Activated gamma-delta T cell treated with anti-CD3 and anti-CD28 coated beads, Interleukin-2, amount 50 U/mL, for 16 hours (primary cell): ENCODE results near the gene TTC28.

Experiments used
- DNase-seq: peaks from one replicate; pipeline ENCODE4 v3.0.0-alpha.2; 2020; ENCODE audit warnings: low read depth

TTC28 gene

GRCh38 chr22:28440592-28441390 is 238.8 kb downstream of the TTC28 start:
- DNase-seq, result no peak

- DNase-seq, result no peak
Observed at GRCh38 chr22:28438183-28438768, 241.4 kb downstream of the TTC28 start.

GRCh38 chr22:28435982-28436381 is 243.7 kb downstream of the TTC28 start:
- DNase-seq, result no peak

- no peak for DNase-seq
Observed at GRCh38 chr22:28435140-28435768, 244.4 kb downstream of the TTC28 start.

- DNase-seq, result no peak
Observed at GRCh38 chr22:28430466-28431025, 249.1 kb downstream of the TTC28 start.

GRCh38 chr22:28429711-28430110 is 249.9 kb downstream of the TTC28 start:
- no peak for DNase-seq

- DNase-seq, result no peak
Observed at GRCh38 chr22:28428271-28428670, 251.4 kb downstream of the TTC28 start.

GRCh38 chr22:28426346-28427132 is 253.1 kb downstream of the TTC28 start:
- no peak for DNase-seq

GRCh38 chr22:28425211-28425610 is 254.4 kb downstream of the TTC28 start:
- no peak for DNase-seq

- no peak for DNase-seq
Observed at GRCh38 chr22:28424427-28425080, 255.1 kb downstream of the TTC28 start.

- no peak for DNase-seq
Observed at GRCh38 chr22:28419919-28420318, 259.7 kb downstream of the TTC28 start.

GRCh38 chr22:28418008-28418407 is 261.6 kb downstream of the TTC28 start:
- no peak for DNase-seq

GRCh38 chr22:28417431-28417830 is 262.2 kb downstream of the TTC28 start:
- DNase-seq, result no peak

- no peak for DNase-seq
Observed at GRCh38 chr22:28414913-28415312, 264.7 kb downstream of the TTC28 start.

- DNase-seq, result no peak
Observed at GRCh38 chr22:28413612-28414399, 265.8 kb downstream of the TTC28 start.

GRCh38 chr22:28412109-28412508 is 267.5 kb downstream of the TTC28 start:
- no peak for DNase-seq

GRCh38 chr22:28411125-28411524 is 268.5 kb downstream of the TTC28 start:
- DNase-seq, result no peak

- no peak for DNase-seq
Observed at GRCh38 chr22:28410050-28410816, 269.4 kb downstream of the TTC28 start.

GRCh38 chr22:28408709-28409108 is 270.9 kb downstream of the TTC28 start:
- DNase-seq, result no peak

GRCh38 chr22:28407645-28408044 is 272.0 kb downstream of the TTC28 start:
- DNase-seq, result no peak
